ENCODE data around the gene ZNF335. TPM values are rescaled to one million over a fixed set of nuclear protein-coding genes. Genes with fewer than 3 reads are reported as not detected.

The ZNF335 gene
- total and polyA plus RNA-seq, 2 of the 8 experiments (the other 6 are each of a cell fraction or from before 2014, with no cell fraction given): 12.4 to 14.6 TPM

- peak overlapping the region; percentile 96 for H4K5ac ChIP-seq (ENCODE audit: insufficient read length, low read depth, low read length)
- H3K14ac ChIP-seq (ENCODE audit: insufficient read length): no peak overlapping the region
- no peak overlapping the region for H2AK5ac ChIP-seq (ENCODE audit: low read depth, low read length)
- peak overlapping the region; percentile 66 to 91 (median 79) for H3K4me3 ChIP-seq (ENCODE audit: extremely low read depth in 1 of 4, insufficient read depth in 2 of 4, low read depth in 3 of 4, low read length in 4 of 4)
- H3K9me3 ChIP-seq (ENCODE audit: insufficient read depth in 2 of 2, low read depth in 1 of 2, low read length in 1 of 2): no peaks in the 10 kb centered on the region
- no peak overlapping the region; the same call in 1 of the 2 replicates for H2BK12ac ChIP-seq (ENCODE audit: low read depth, low read length)
- H2AFZ ChIP-seq (ENCODE audit: low read length): no peak overlapping the region; the same call in 1 of the 2 replicates
- H3K27ac ChIP-seq (ENCODE audit: low read depth, low read length): peak overlapping the region; percentile 100
- H3K9ac ChIP-seq (replicated peaks in 1 of 4; ENCODE audit: extremely low read depth in 1 of 4, low read depth in 3 of 4, low read length in 3 of 4): peak overlapping the region; percentile 87 to 100 (median 100)
- H3K4me2 ChIP-seq (ENCODE audit: insufficient read depth in 1 of 2, low read depth in 2 of 2, low read length in 2 of 2): peak overlapping the region; percentile 66 to 73
- peak overlapping the region; percentile 82 for H3K4ac ChIP-seq (replicated peaks; ENCODE audit: insufficient read length, low read depth, low read length)
- ChIA-PET POLR2A (ENCODE audit: partially characterized antibody) (interaction anchor here (0.6 to 18.4 kb wide), 38 partner anchors 12 to 641 kb away, joined by 3 to 283 read pairs (median 6); partner anchors contain the start of genes ACOT8, CTSA, NEURL2 and PLTP), CTCF (ENCODE audit: partially characterized antibody) (interaction anchor here (0.8 to 2.9 kb wide), 10 partner anchors 15 to 134 kb away, joined by 3 to 12 read pairs (median 4); partner anchors contain the start of gene UBE2C)
- H3K23ac ChIP-seq (ENCODE audit: insufficient read length): no peak overlapping the region
- peaks cover 5 to 31% (median 14%) of the 10 kb centered on the region in 4 experiments for H3K4me1 ChIP-seq (replicated peaks in 1 of 4; ENCODE audit: control insufficient read depth in 3 of 4, insufficient read depth in 4 of 4, low read length in 3 of 4)
- H2BK5ac ChIP-seq (ENCODE audit: low read depth, low read length): peak overlapping the region; percentile 96
- peaks cover 3% of the 10 kb centered on the region; the same call in 1 of the 2 replicates for H3K23me2 ChIP-seq (ENCODE audit: low read depth, low read length)
- peaks cover 0 to 22% of the 10 kb centered on the region in 2 experiments; a peak in 2 of 4 replicates for H3K79me2 ChIP-seq (ENCODE audit: control insufficient read depth in 1 of 2, insufficient read depth in 2 of 2, low read length in 2 of 2)
- H2BK120ac ChIP-seq (replicated peaks; ENCODE audit: low read depth, low read length): peak overlapping the region; percentile 67
- peak overlapping the region; percentile 95 for H3K56ac ChIP-seq (replicated peaks; ENCODE audit: insufficient read length, low read depth, low read length)
- H3K79me1 ChIP-seq (ENCODE audit: low read depth, low read length): no peaks in the 10 kb centered on the region; the same call in 1 of the 2 replicates
- 1% methylated on average over 29 of the region's 34 CpGs; no CpG with 5 or more reads in 1 of the 2 experiments for WGBS, 2 experiments (ENCODE audit: extremely low coverage in 1 of 2, insufficient coverage in 1 of 2, insufficient read length in 1 of 2, insufficient replicate concordance in 2 of 2, low coverage in 1 of 2, low lambda C conversion rate in 2 of 2, missing lambda C conversion rate in 1 of 2)
- no peak overlapping the region for H2BK20ac ChIP-seq (ENCODE audit: low read length)
- no peaks in the 10 kb centered on the region for H4K20me1 ChIP-seq (replicated peaks in 1 of 2; ENCODE audit: control insufficient read depth in 1 of 2, insufficient read depth in 2 of 2, low read length in 2 of 2)
- H3K36me3 ChIP-seq (ENCODE audit: control insufficient read depth in 2 of 4, insufficient read depth in 4 of 4, low read length in 3 of 4): peaks cover under 1 to 9% (median 5%) of the 10 kb centered on the region in 4 experiments; a peak in 5 of 8 replicates
- DNase-seq (ENCODE audit: low read depth in 1 of 2, low spot score in 2 of 2): peak in 1 of 2 experiments; percentile 57
- peak overlapping the region; percentile 100 for H4K8ac ChIP-seq (ENCODE audit: extremely low read depth, insufficient read depth, low read length)
- H2BK15ac ChIP-seq (ENCODE audit: low read length): no peak overlapping the region; the same call in 1 of the 2 replicates
- no peak for FAIRE-seq
- peak overlapping the region; percentile 99 for H4K91ac ChIP-seq (replicated peaks; ENCODE audit: insufficient read length, low read length)
- H3K18ac ChIP-seq (ENCODE audit: extremely low read depth, low read length): peak overlapping the region; percentile 99
- no peaks in the 10 kb centered on the region for H3K27me3 ChIP-seq (replicated peaks in 1 of 4; ENCODE audit: control insufficient read depth in 3 of 4, extremely low read depth in 1 of 4, insufficient read depth in 3 of 4, low read length in 3 of 4)
- no peak for TF ChIP-seq EZH2 (IDR thresholded peaks at IDR 0.05; ENCODE audit: low read depth, low read length, severe bottlenecking)
- no peak for TF ChIP-seq RFX5 (IDR thresholded peaks at IDR 0.05; ENCODE audit: borderline replicate concordance, low read depth, low read length)
- TF ChIP-seq BACH1 (IDR thresholded peaks at IDR 0.05; ENCODE audit: low read length): no peak
These were observed 37.9 kb downstream of the ZNF335 start for GRCh38 chr20:45934046-45934585.

Measured in H1 (cell line).